ENCODE measurements around the gene RRP8. TPM values are rescaled to one million over a fixed set of nuclear protein-coding genes. Genes with fewer than 3 reads are reported as not detected.
A peak's percentile ranks its signal among the peaks of the same experiment; 100 is the strongest.

The RRP8 gene
- total and polyA plus RNA-seq, 3 experiments from 2014 or later, result 21.1 to 44.7 (median 42.0) TPM

DNA sequence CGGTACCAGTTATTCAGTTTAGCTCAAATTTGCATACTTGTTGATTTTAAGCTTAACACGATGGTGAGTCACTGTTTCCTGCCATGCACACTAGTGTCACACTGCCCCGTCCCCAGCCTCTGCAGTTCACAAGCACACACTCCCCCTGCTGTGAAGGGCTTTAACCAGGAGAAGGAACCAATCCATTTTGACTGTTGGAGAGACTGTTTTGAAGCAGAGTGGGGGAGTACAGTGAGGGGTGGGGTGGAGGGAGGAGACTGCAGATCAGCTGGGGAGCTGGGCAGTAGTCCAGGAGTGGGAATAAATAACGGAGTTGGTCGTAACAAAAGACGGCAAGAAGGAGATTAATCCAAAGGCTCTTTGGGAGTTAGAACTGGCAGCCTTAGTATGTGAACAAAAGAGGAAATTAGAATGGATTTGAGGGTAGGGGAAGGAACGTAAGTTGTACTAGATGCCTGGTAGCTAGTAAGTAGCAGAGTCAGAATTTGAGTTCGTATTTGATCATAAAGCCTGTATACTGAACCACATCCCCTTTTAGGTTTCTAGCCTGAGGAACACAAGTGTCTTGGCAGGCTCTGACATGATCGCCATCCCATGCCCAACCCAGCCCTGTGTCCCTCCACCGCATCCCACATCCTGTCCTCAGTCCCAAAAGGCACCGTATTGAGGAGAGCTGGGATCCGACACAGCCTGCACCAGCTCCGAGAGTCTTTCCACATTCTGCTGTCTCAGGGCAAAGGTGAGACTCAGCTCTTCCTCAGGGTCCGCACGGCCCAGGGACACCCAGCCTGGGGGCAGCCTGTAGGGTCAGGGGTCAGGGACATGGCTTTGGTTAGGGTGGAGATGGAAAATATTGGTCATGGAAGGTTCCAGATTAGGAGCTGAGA, 14.9 kb upstream of the RRP8 start:
- H3K4me1 ChIP-seq (ENCODE audit: insufficient read depth, low read length), result peaks cover 19% of the 10 kb centered on the region
- ChIA-PET POLR2A (interaction anchor here (0.6 to 3.1 kb wide), 12 partner anchors 10 to 215 kb away, joined by 3 to 35 read pairs (median 4); partner anchors contain the start of genes ARFIP2, ILK, MRPL17 and RRP8), CTCF (interaction anchor here (0.8 to 4.5 kb wide), 22 partner anchors 9 to 1369 kb away, joined by 3 to 54 read pairs (median 4); partner anchors contain the start of genes EIF3F, ILK, MRPL17 and RRP8)
- peaks cover 9% of the 10 kb centered on the region for H3K36me3 ChIP-seq (ENCODE audit: insufficient read depth, low read length)
- peak; percentile 36 to 84 (median 58) for DNase-seq
- H3K4me3 Mint-ChIP-seq, result no peak overlapping the region
- peak overlapping the region; percentile 91 for H3K4me3 ChIP-seq (ENCODE audit: low read length)
- H3K27me3 Mint-ChIP-seq, result peaks cover 0 to 1% of the 10 kb centered on the region in 2 donors
- no peak overlapping the region for H3K27ac Mint-ChIP-seq
- H3K9me3 Mint-ChIP-seq, result no peaks in the 10 kb centered on the region
- H3K27ac ChIP-seq (ENCODE audit: low read depth, low read length), result peak overlapping the region; percentile 88
- peaks cover 9 to 13% (median 13%) of the 10 kb centered on the region in 3 donors for H3K4me1 Mint-ChIP-seq
- H3K9me3 ChIP-seq (ENCODE audit: low read length), result no peaks in the 10 kb centered on the region
- H3K27me3 ChIP-seq (ENCODE audit: insufficient read depth, low read length, poor library complexity, severe bottlenecking), result no peaks in the 10 kb centered on the region
- peaks cover 0 to 11% (median 3%) of the 10 kb centered on the region in 3 donors for H3K36me3 Mint-ChIP-seq

DNA sequence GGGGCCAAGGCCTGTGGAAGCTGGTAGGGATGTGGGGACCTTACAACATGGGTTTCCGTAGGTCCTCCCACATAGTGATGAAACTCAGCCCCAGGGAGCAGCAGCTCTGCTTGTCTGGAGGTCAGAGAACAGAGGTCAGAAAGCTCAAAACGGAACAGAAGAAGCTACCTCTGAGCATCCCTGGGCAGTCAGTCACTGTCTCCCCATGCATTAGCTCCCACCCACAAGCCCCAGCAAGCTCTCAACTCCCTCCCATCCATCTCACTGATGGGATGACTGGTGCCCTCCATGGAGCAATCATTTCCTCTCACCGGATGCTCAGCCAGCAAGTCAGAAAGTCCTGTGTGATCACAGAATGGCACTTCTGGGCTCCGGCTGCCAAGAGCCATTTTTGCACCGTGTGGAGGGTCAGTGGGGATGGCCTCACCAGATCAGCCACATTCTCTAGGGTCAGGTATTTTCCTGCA, 13.9 kb upstream of the RRP8 start:
- peak overlapping the region; percentile 88 for H3K27ac ChIP-seq (ENCODE audit: low read depth, low read length)
- no peak for DNase-seq
- peak overlapping the region in 2 of 8 donors; percentile 28 to 68 for H3K27ac Mint-ChIP-seq

DNA sequence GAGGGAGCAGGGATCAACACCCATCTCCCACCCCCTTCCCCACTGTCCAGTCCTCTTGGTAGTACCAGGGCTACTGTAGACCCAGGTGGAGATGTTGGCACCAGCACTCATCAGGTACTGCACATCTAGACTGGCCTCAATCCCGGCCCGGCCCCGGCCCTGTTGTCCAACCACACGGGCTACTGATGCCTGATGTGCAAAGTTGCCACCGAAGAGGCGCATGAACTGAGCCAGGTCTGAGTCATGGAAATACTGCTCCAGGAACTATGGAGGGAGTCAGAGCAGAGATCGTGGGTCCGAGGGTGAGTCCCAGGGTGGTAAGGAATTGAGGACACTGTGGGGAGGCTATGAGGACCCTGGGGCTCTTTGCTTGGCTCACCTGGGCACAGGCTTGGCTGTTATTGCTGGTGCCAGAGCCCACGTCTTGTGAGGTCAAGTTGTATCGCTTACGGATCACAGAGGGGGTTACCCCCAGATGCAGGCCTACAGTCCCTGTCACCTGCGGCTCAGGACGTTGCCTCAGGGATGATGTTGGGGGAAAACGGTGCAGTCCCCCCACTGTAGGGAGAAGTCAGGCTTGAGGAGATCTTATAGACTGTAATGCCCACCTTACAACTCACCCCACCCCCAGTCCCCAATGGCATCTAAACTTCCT, 13.3 kb upstream of the RRP8 start:
- ChIA-PET POLR2A (no interaction called here), CTCF (interaction anchor here (4.5 kb wide), 1 partner anchor 13 kb away, joined by 42 read pairs; the partner anchor contains the start of genes ILK and RRP8)
- H3K4me3 ChIP-seq (ENCODE audit: low read length), result no peak overlapping the region
- peak overlapping the region in 4 of 7 donors; percentile 20 to 74 (median 46) for H3K4me3 Mint-ChIP-seq
- peaks cover 0 to 1% of the 10 kb centered on the region in 2 donors for H3K27me3 Mint-ChIP-seq
- no peaks in the 10 kb centered on the region for H3K9me3 Mint-ChIP-seq
- peaks cover 9 to 13% (median 13%) of the 10 kb centered on the region in 3 donors for H3K4me1 Mint-ChIP-seq
- peaks cover 29% of the 10 kb centered on the region for H3K4me1 ChIP-seq (ENCODE audit: insufficient read depth, low read length)
- peak overlapping the region in 4 of 8 donors; percentile 31 to 55 (median 48) for H3K27ac Mint-ChIP-seq
- peaks cover 0 to 11% (median 3%) of the 10 kb centered on the region in 3 donors for H3K36me3 Mint-ChIP-seq
- no peaks in the 10 kb centered on the region for H3K27me3 ChIP-seq (ENCODE audit: insufficient read depth, low read length, poor library complexity, severe bottlenecking)
- peaks cover 9% of the 10 kb centered on the region for H3K36me3 ChIP-seq (ENCODE audit: insufficient read depth, low read length)
- DNase-seq, result no peak
- no peak overlapping the region for H3K27ac ChIP-seq (ENCODE audit: low read depth, low read length)
- H3K9me3 ChIP-seq (ENCODE audit: low read length), result no peaks in the 10 kb centered on the region

More for the DNA sequence above, 13.9 kb upstream of the RRP8 start:
- Mint-ChIP-seq H3K4me3 (peak overlapping the region in 1 of 7 donors; percentile 54), H3K36me3 (peaks cover 0 to 11% (median 3%) of the 10 kb centered on the region in 3 donors), H3K9me3 (no peaks in the 10 kb centered on the region), H3K4me1 (peaks cover 9 to 13% (median 13%) of the 10 kb centered on the region in 3 donors), H3K27me3 (peaks cover 0 to 1% of the 10 kb centered on the region in 2 donors)
- Histone ChIP-seq H3K36me3 (ENCODE audit: insufficient read depth, low read length) (peaks cover 9% of the 10 kb centered on the region), H3K4me1 (ENCODE audit: insufficient read depth, low read length) (peaks cover 29% of the 10 kb centered on the region), H3K27me3 (ENCODE audit: insufficient read depth, low read length, poor library complexity, severe bottlenecking) (no peaks in the 10 kb centered on the region), H3K4me3 (ENCODE audit: low read length) (peak overlapping the region; percentile 91), H3K9me3 (ENCODE audit: low read length) (no peaks in the 10 kb centered on the region)
- ChIA-PET POLR2A (interaction anchor here (0.9 to 3.1 kb wide), 4 partner anchors 13 to 136 kb away, joined by 3 to 35 read pairs (median 10); partner anchors contain the start of genes ARFIP2, ILK, MRPL17 and RRP8), CTCF (interaction anchor here (1.0 to 4.5 kb wide), 8 partner anchors 8 to 238 kb away, joined by 3 to 54 read pairs (median 14); partner anchors contain the start of genes ILK, MRPL17 and RRP8)

DNA sequence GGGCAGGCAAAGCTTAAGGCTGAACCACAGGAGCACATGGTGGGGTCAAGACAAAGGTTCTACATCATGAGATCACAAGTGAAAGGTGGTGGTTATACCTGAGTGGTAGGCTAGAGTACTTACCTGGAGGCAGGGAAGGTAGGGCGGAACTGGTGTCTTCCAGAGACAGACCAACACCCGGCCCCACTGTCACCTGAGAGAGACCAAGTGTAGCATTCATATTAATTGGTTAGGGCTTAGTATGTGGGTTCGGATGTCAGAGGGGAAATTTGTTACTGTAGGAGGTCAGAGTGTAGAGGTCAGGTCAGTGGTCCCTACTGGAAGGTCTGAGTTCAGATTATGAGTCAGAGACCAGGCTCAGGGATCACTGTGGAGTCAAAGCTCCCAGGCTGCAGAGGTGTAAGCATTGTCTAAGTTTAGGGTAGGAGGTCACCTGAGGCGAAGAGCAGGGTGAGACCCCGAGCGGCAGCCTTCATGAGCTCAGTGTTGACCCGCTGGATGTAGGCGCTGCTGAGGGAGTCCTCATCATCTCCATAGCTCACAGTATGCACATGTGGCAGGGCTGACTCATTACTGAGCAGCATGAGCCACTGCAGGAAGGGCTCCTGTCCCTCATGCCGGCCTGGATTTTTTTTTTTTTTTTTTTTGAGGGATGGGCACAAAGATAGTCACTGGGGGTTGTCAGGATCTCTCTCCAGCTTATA, 12.6 kb upstream of the RRP8 start:
- Mint-ChIP-seq H3K27me3 (no peaks in the 10 kb centered on the region), H3K36me3 (peaks cover 0 to 11% (median 10%) of the 10 kb centered on the region in 3 donors), H3K4me3 (peak overlapping the region in 4 of 7 donors; percentile 1 to 68 (median 54)), H3K27ac (peak overlapping the region in 5 of 8 donors; percentile 36 to 66 (median 49)), H3K4me1 (peaks cover 15 to 19% (median 19%) of the 10 kb centered on the region in 3 donors), H3K9me3 (no peaks in the 10 kb centered on the region)
- H3K27ac ChIP-seq (ENCODE audit: low read depth, low read length), result no peak overlapping the region
- H3K36me3 ChIP-seq (ENCODE audit: insufficient read depth, low read length), result peaks cover 9% of the 10 kb centered on the region
- H3K27me3 ChIP-seq (ENCODE audit: insufficient read depth, low read length, poor library complexity, severe bottlenecking), result no peaks in the 10 kb centered on the region
- H3K4me1 ChIP-seq (ENCODE audit: insufficient read depth, low read length), result peaks cover 33% of the 10 kb centered on the region
- H3K9me3 ChIP-seq (ENCODE audit: low read length), result no peaks in the 10 kb centered on the region
- ChIA-PET POLR2A (no interaction called here), CTCF (interaction anchor here (1.1 to 4.5 kb wide), 2 partner anchors 13 to 67 kb away, joined by 5 to 42 read pairs; partner anchors contain the start of genes ILK, MRPL17 and RRP8)
- H3K4me3 ChIP-seq (ENCODE audit: low read length), result no peak overlapping the region
- no peak for DNase-seq

DNA sequence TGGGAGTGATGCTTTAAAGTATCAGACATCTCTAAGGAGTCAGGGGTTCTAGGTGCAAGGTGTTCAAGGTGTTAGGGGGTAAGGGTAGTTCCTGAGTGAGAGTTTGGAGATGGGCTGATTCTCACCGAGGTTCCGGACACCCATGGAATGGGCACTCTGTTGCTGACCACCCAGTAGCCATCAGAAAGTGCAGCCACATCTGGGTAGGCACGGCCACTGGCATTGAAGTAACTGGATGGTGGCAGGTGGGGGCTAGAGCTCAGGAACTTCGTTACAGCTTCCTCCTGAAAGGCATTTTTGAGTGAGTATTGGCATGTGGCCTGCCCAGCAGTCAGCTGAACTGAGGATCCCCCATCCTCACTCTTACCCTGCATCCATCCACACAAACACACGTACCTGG, 11.6 kb upstream of the RRP8 start:
- Histone ChIP-seq H3K9me3 (ENCODE audit: low read length) (no peaks in the 10 kb centered on the region), H3K4me3 (ENCODE audit: low read length) (no peak overlapping the region), H3K36me3 (ENCODE audit: insufficient read depth, low read length) (peaks cover 18% of the 10 kb centered on the region), H3K27ac (ENCODE audit: low read depth, low read length) (no peak overlapping the region), H3K27me3 (ENCODE audit: insufficient read depth, low read length, poor library complexity, severe bottlenecking) (no peaks in the 10 kb centered on the region), H3K4me1 (ENCODE audit: insufficient read depth, low read length) (peaks cover 41% of the 10 kb centered on the region)
- no peak for DNase-seq
- peaks cover 0 to 20% (median 15%) of the 10 kb centered on the region in 3 donors for H3K36me3 Mint-ChIP-seq
- no peaks in the 10 kb centered on the region for H3K27me3 Mint-ChIP-seq
- CTCF ChIA-PET, result interaction anchor here (1.1 kb wide), 2 partner anchors 68 kb away, joined by 4 to 5 read pairs; partner anchors contain the start of gene MRPL17
- H3K27ac Mint-ChIP-seq, result peak overlapping the region in 3 of 8 donors; percentile 10 to 38 (median 20)
- no peaks in the 10 kb centered on the region for H3K9me3 Mint-ChIP-seq
- H3K4me3 Mint-ChIP-seq, result peak overlapping the region in 1 of 7 donors; percentile 68
- H3K4me1 Mint-ChIP-seq, result peaks cover 25 to 29% (median 28%) of the 10 kb centered on the region in 3 donors
- POLR2A ChIA-PET, result no interaction called here

DNA sequence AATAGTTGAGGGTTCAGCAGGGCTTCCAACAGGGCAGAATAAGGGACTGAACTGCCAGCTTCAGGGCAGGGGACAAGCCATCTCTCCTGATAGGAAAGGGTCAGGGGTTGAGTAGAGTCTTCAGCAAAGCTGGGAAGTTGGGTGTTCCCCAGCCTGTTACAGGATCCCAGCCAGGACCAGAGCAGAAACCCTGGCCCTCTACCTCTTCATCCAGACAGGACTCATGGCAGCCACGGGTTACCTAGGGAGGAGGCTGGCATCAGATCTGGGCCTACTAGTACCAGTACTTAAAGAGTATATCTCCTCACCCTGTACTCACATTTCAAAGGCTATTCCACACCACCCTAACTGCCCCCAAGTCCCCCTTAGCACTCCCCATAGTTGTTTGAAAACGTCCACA, 11.0 kb upstream of the RRP8 start:
- Histone ChIP-seq H3K36me3 (ENCODE audit: insufficient read depth, low read length) (peaks cover 24% of the 10 kb centered on the region), H3K4me1 (ENCODE audit: insufficient read depth, low read length) (peaks cover 36% of the 10 kb centered on the region), H3K9me3 (ENCODE audit: low read length) (no peaks in the 10 kb centered on the region), H3K4me3 (ENCODE audit: low read length) (no peak overlapping the region), H3K27ac (ENCODE audit: low read depth, low read length) (no peak overlapping the region), H3K27me3 (ENCODE audit: insufficient read depth, low read length, poor library complexity, severe bottlenecking) (no peaks in the 10 kb centered on the region)
- Mint-ChIP-seq H3K4me3 (no peak overlapping the region), H3K27me3 (no peaks in the 10 kb centered on the region), H3K4me1 (peaks cover 31 to 35% (median 32%) of the 10 kb centered on the region in 3 donors), H3K9me3 (no peaks in the 10 kb centered on the region), H3K36me3 (peaks cover 0 to 26% (median 18%) of the 10 kb centered on the region in 3 donors), H3K27ac (peak overlapping the region in 1 of 8 donors; percentile 17)
- ChIA-PET POLR2A (no interaction called here), CTCF (interaction anchor here (0.5 to 1.1 kb wide), 2 partner anchors 53 to 69 kb away, joined by 3 to 4 read pairs; partner anchors contain the start of gene MRPL17)
- DNase-seq, result no peak

DNA sequence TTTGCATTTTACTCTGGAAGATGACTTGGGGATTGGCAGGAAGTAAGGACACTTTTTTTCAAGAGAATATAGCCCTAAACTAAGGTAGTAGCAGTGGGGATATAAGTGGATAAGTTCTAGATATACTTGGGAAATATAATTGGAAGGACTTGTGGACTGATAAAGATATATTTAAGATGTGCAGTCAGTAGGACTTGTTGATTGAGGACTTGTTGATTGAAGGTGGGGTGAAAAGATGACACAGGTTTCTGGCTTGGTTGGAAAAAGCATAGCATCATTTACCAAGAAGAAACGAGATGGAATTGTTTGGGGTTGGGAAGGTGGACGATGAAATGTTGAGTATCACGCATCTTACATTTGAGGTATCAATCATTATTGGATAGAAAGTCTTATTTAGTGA, 10.1 kb upstream of the RRP8 start:
- Mint-ChIP-seq H3K4me3 (no peak overlapping the region), H3K36me3 (peaks cover 0 to 35% (median 23%) of the 10 kb centered on the region in 3 donors), H3K4me1 (peaks cover 37 to 40% (median 37%) of the 10 kb centered on the region in 3 donors), H3K27ac (no peak overlapping the region), H3K27me3 (no peaks in the 10 kb centered on the region), H3K9me3 (no peaks in the 10 kb centered on the region)
- Histone ChIP-seq H3K9me3 (ENCODE audit: low read length) (no peaks in the 10 kb centered on the region), H3K36me3 (ENCODE audit: insufficient read depth, low read length) (peaks cover 34% of the 10 kb centered on the region), H3K4me1 (ENCODE audit: insufficient read depth, low read length) (peaks cover 41% of the 10 kb centered on the region), H3K4me3 (ENCODE audit: low read length) (no peak overlapping the region), H3K27me3 (ENCODE audit: insufficient read depth, low read length, poor library complexity, severe bottlenecking) (no peaks in the 10 kb centered on the region), H3K27ac (ENCODE audit: low read depth, low read length) (no peak overlapping the region)
- POLR2A ChIA-PET, result interaction anchor here (1.0 to 2.4 kb wide), 3 partner anchors 58 to 223 kb away, joined by 4 to 6 read pairs (median 6); partner anchors contain the start of gene SMPD1
- CTCF ChIA-PET, result interaction anchor here (1.1 to 7.8 kb wide), 8 partner anchors 8 to 132 kb away, joined by 3 to 68 read pairs (median 4); partner anchors contain the start of gene MRPL17
- no peak for DNase-seq

Measured in CD8-positive, alpha-beta memory T cell (primary cell).